ENCODE measurements around the gene OR4A15. TPM values are rescaled to one million over a fixed set of nuclear protein-coding genes. Genes with fewer than 3 reads are reported as not detected.

The OR4A15 gene
- not detected in 2 replicates for total RNA-seq

DNA sequence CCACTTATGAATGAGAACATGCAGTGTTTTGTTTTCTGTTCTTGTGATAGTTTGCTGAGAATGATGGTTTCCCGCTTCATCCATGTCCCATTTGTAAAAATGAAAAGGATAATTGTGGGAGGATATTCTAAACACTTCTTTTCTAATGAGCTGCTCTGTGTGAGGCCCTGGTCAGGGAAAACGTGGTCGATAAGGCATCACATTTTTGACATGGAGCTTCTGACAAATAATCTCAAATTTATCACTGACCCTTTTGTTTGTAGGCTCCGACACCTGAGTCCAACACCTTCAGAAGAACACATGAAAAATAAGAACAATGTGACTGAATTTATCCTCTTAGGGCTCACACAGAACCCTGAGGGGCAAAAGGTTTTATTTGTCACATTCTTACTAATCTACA lies at the start of gene OR4A15:
TSS of gene OR4A15 (plus strand) at position 301 of the 400 bp plus-strand sequence. CDS start at position 301, 0 bp downstream.

DNA sequence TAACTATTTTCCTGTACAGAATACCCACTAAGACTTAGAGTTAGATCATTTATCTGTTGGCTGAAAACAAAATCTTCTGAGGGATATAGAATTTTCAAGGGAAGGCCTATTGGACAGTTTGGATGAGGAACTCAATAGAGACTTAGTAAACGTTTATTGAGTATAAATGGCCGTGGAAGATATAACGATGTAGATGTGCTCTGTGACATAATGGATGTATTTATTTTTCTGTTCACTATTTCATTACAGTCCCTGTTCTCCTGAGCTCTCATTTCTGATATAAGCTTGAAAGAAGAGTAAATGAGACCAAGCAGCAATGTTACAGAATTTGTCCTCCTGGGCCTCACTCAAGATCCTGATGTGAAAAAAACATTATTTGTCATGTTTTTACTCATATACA lies 24.9 kb upstream of the OR4A15 start, which contains the start of gene OR4A16:
TSS of gene OR4A16 (plus strand) at position 301 of the 400 bp plus-strand sequence. CDS start at position 301, 0 bp downstream.

Other genes with a start within 250 kb of the OR4A15 start
- gene TRIM48, start 105.8 kb upstream of the OR4A15 start, total RNA-seq, result not detected in 2 replicates
- gene OR4A16, start 24.8 kb upstream of the OR4A15 start, total RNA-seq, result not detected in 2 replicates
- not detected in 2 replicates for gene OR4C15, start 186.5 kb downstream of the OR4A15 start, total RNA-seq
- not detected in 2 replicates for gene OR4C16, start 204.2 kb downstream of the OR4A15 start, total RNA-seq
- gene OR4C11, start 239.7 kb downstream of the OR4A15 start, total RNA-seq, result not detected in 2 replicates

All from nasal cavity respiratory epithelium epithelial cell of viscerocranial mucosa (primary cell).